B cell (primary cell): Measurements from ENCODE around the gene ZNF507. TPM values are rescaled to one million over a fixed set of nuclear protein-coding genes. Genes with fewer than 3 reads are reported as not detected.

Experiments used
- ATAC-seq: fragments of 200-7000 bp; cut with Tn5 transposase; one replicate; pipeline ENCODE4 v1.10.0; 2021; ENCODE audit warnings: low read depth, mild to moderate bottlenecking, moderate number of reproducible peaks, moderate library complexity
- CTCF ChIA-PET: fragments of 350-600 bp; sonication (Branson Sonifier 250); formaldehyde crosslinking; loops from one replicate; lab custom pipeline; 2021; ENCODE audit warnings: antibody characterized with exemption, inconsistent platforms; lab: Charles Lee
- POLR2A ChIA-PET: fragments of 350-600 bp; sonication (Branson Sonifier 250); formaldehyde crosslinking; loops from one replicate; lab custom pipeline; 2021; ENCODE audit warnings: antibody characterized with exemption; lab: Charles Lee
- DNase-seq: peaks from one replicate; pipeline ENCODE4 v3.0.0; 2013
- H2AFZ ChIP-seq: 2 replicates; pipeline ENCODE4 v1.6.1; 2012; ENCODE audit warnings: mild to moderate bottlenecking, low read depth, low read length; ENCODE audit not compliant: insufficient read depth, poor library complexity, severe bottlenecking
- H3K27ac ChIP-seq, 2 donors: 1 replicate in 1 of 2; 2 replicates in 1 of 2; pipeline ENCODE4 v1.5.1; 2012 to 2013; ENCODE audit warnings: low read length in 2 of 2, mild to moderate bottlenecking in 2 of 2, moderate library complexity in 1 of 2
- H3K27me3 ChIP-seq, 4 experiments: fragments of 200-600 bp in 1 of 4; sonication (generic) in 1 of 4; replicated peaks in 1 of 4; 1 replicate in 2 of 4; 2 replicates in 2 of 4; pipeline versions ENCODE4 v1.6.1 to v1.7.0; 2013 to 2016; ENCODE audit warnings: low read length in 3 of 4, mild to moderate bottlenecking in 2 of 4, mixed read lengths in 1 of 4, moderate library complexity in 1 of 4; ENCODE audit not compliant: insufficient read depth in 4 of 4, control insufficient read depth in 3 of 4; ENCODE audit errors: control extremely low read depth in 1 of 4
- H3K36me3 ChIP-seq, 2 experiments: replicated peaks in 1 of 2; 1 replicate in 1 of 2; 2 replicates in 1 of 2; pipeline versions ENCODE4 v1.6.1 to v1.7.1; 2013; ENCODE audit warnings: low read length in 1 of 2; ENCODE audit not compliant: insufficient read depth in 2 of 2, control insufficient read depth in 1 of 2; ENCODE audit errors: control extremely low read depth in 1 of 2, extremely low read depth in 1 of 2
- H3K4me1 ChIP-seq, 2 donors: fragments of 200-600 bp in 1 of 2; sonication (generic) in 1 of 2; 1 replicate in 1 of 2; 2 replicates in 1 of 2; pipeline versions ENCODE4 v1.5.1 to v1.6.1; 2013 to 2017; ENCODE audit warnings: low read length in 2 of 2; ENCODE audit not compliant: control insufficient read depth in 2 of 2, insufficient read depth in 2 of 2
- H3K4me2 ChIP-seq: replicated peaks from 2 replicates; pipeline ENCODE3; 2012; ENCODE audit warnings: mild to moderate bottlenecking, low read depth, low read length; ENCODE audit not compliant: poor library complexity, severe bottlenecking
- H3K4me3 ChIP-seq, 5 experiments: fragments of 200-600 bp in 1 of 5; sonication (generic) in 1 of 5; 1 replicate in 3 of 5; 2 replicates in 2 of 5; pipeline versions ENCODE4 v1.5.1 to v1.7.0; 2011 to 2016; ENCODE audit warnings: low read length in 4 of 5, mild to moderate bottlenecking in 4 of 5, low read depth in 2 of 5, control low read depth in 1 of 5, moderate library complexity in 1 of 5; ENCODE audit not compliant: insufficient read depth in 1 of 5; ENCODE audit errors: control extremely low read depth in 1 of 5, extremely low read depth in 1 of 5
- H3K79me2 ChIP-seq: fragments of 200-600 bp; sonication (generic); one replicate; pipeline ENCODE4 v1.6.0; 2016; ENCODE audit warnings: low read length; ENCODE audit not compliant: control insufficient read depth, insufficient read depth
- H3K9ac ChIP-seq: fragments of 200-600 bp; sonication (generic); 2 replicates; pipeline ENCODE4 v1.6.1; 2017; ENCODE audit warnings: mild to moderate bottlenecking, low read length, moderate library complexity
- H3K9me3 ChIP-seq, 3 donors: one replicate each; pipeline versions ENCODE4 v1.6.1 to v1.7.1; 2013; ENCODE audit warnings: low read length in 2 of 3; ENCODE audit not compliant: control insufficient read depth in 2 of 3, insufficient read depth in 1 of 3; ENCODE audit errors: control extremely low read depth in 1 of 3
- H4K20me1 ChIP-seq: 2 replicates; pipeline ENCODE4 v1.6.0; 2012; ENCODE audit warnings: mild to moderate bottlenecking, low read length; ENCODE audit not compliant: insufficient read depth, control insufficient read depth, poor library complexity, severe bottlenecking
- H3K27ac Mint-ChIP-seq: one replicate; pipeline ENCODE4 v1.8.0; 2021; ENCODE audit warnings: mixed read lengths
- H3K27me3 Mint-ChIP-seq: one replicate; pipeline ENCODE4 v1.8.0; 2021; ENCODE audit warnings: mixed read lengths
- H3K4me1 Mint-ChIP-seq: one replicate; pipeline ENCODE4 v1.8.0; 2021; ENCODE audit warnings: mixed read lengths
- H3K4me3 Mint-ChIP-seq: one replicate; pipeline ENCODE4 v1.8.0; 2021; ENCODE audit warnings: mixed read lengths
- H3K9me3 Mint-ChIP-seq: one replicate; pipeline ENCODE4 v1.8.0; 2022; ENCODE audit warnings: mixed read lengths; ENCODE audit not compliant: insufficient read depth
- CTCF ChIP-seq: fragments of 200-600 bp; IDR thresholded peaks from one replicate; pipeline ENCODE4 v1.8.0; 2022; ENCODE audit warnings: antibody characterized with exemption, mild to moderate bottlenecking
- EZH2 ChIP-seq: IDR thresholded peaks from 2 replicates; pipeline ENCODE4 v1.6.1; 2012; ENCODE audit warnings: borderline replicate concordance, low read depth, mild to moderate bottlenecking, moderate library complexity, low read length; ENCODE audit not compliant: insufficient read depth, poor library complexity, severe bottlenecking
- WGBS: methylation state at CpG from one replicate; pipeline ENCODE4 v1.1.5; 2013; ENCODE audit warnings: missing lambda C conversion rate; ENCODE audit not compliant: insufficient coverage; 5-methylcytosine and 5-hydroxymethylcytosine counted together
- intact Hi-C: fragments of 100-400 bp; cut with micrococcal nuclease; formaldehyde crosslinking; loops from one replicate; pipeline ENCODE4 v1.10.0; 2022
- polyA plus RNA-seq: library from polyadenylated mRNA; depleted of rRNA; stranded (reverse); fragments of >200 nt; gene quantifications from 2 replicates; pipeline ENCODE4 v1.2.3, GENCODE V29; 2012
- total RNA-seq, 2 donors: library from RNA; stranded (reverse); fragments of 120-200 nt in 1 of 2; gene quantifications; 1 replicate in 1 of 2; 2 replicates in 1 of 2; pipeline versions ENCODE4 v1.2.3 to v1.2.4, GENCODE V29; 2013 to 2022

The ZNF507 gene
- total and polyA plus RNA-seq, 2 donors (not counting 1 experiment from before 2014, with no cell fraction given) = 13.6 to 38.6 TPM

DNA sequence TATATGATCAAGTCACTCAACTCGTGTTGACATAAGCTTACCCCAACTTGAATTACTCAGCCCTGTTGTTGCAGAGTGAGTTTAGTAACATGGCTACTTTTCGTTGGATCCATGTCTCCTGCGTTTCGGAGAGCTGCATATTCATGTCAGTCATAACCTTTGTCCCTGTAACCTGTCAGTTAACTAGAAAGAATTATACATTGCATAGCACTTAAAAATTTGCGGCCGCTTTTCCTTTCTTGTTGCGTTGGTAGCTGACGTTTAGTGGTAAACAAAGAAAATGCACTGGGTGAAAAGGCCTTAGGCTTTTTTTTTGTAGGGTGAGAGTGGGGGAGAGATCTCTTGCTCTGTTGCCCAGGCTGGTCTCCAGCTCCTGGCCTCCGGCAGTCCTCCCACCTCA, 14.2 kb downstream of the ZNF507 start:
- H4K20me1 ChIP-seq = peaks cover 64% of the 10 kb centered on the region
- peaks cover 0 to 1% (median 0%) of the 10 kb centered on the region in 3 donors for H3K9me3 ChIP-seq
- WGBS = no CpG with 5 or more reads among the region's 9 CpGs
- POLR2A ChIA-PET = no interaction called here
- CTCF ChIA-PET = interaction anchor here (2.3 to 2.6 kb wide), 2 partner anchors 19 to 22 kb away, joined by 11 to 12 read pairs; no protein-coding TSS in a partner anchor
- peaks cover 53% of the 10 kb centered on the region for H3K79me2 ChIP-seq
- peaks cover 15 to 80% of the 10 kb centered on the region in 2 experiments for H3K36me3 ChIP-seq
- H3K4me2 ChIP-seq = no peak overlapping the region
- intact Hi-C loops = no loop called here
- no peak overlapping the region for H3K4me3 Mint-ChIP-seq
- H3K4me1 ChIP-seq = peaks cover 13 to 20% of the 10 kb centered on the region in 2 donors
- no peak overlapping the region for H3K27ac Mint-ChIP-seq
- H3K4me3 ChIP-seq = no peak overlapping the region
- no peak overlapping the region for H3K9ac ChIP-seq
- no peak overlapping the region for H3K27ac ChIP-seq
- TF ChIP-seq CTCF (no peak), EZH2 (no peak)
- peaks cover 26% of the 10 kb centered on the region for H3K4me1 Mint-ChIP-seq
- ATAC-seq (no peak), DNase-seq (no peak)
- no peak overlapping the region for H2AFZ ChIP-seq
- H3K9me3 Mint-ChIP-seq = no peaks in the 10 kb centered on the region
- no peaks in the 10 kb centered on the region for H3K27me3 ChIP-seq
- H3K27me3 Mint-ChIP-seq = no peaks in the 10 kb centered on the region

DNA sequence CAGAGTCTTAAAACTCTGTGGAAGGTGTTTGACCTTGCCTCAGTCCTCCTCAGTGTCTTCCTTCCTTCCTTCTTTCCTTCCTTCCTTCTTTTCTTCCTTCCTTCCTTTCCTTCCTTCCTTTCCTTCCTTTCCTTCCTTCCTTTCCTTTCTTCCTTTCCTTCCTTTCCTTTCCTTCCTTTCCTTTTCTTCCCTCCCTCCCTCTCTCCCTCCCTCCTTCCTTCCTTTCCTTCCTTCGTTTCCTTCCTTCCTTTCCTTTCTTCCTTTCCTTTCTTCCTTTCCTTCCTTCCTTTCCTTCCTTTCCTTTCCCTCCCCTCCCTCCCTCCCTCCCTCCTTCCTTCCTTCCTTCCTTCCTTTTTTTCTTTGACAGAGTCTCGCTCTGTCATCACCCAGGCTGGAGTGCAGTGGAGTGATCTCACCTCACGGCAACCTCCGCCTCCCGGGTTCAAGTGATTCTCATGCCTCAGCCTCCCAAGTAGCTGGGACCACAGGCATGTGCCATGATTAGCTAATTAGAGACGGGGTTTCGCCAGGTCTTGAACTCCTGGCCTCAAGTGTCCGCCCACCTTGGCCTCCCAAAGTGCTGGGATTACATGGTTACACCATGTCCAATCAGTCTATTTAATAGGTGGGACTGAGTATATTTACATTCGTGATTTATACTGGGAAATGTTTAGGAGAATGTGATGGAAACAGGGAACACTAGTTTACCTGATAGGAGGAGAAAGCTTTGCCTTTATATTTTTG, 16.3 kb downstream of the ZNF507 start:
- H3K9me3 Mint-ChIP-seq = no peaks in the 10 kb centered on the region
- H3K36me3 ChIP-seq = peaks cover 15 to 91% of the 10 kb centered on the region in 2 experiments
- no peak overlapping the region for H2AFZ ChIP-seq
- H3K4me1 Mint-ChIP-seq = peaks cover 13% of the 10 kb centered on the region
- H3K27ac Mint-ChIP-seq = no peak overlapping the region
- no peak overlapping the region for H3K4me3 Mint-ChIP-seq
- no peak for ATAC-seq
- H4K20me1 ChIP-seq = peaks cover 72% of the 10 kb centered on the region
- ChIA-PET POLR2A (no interaction called here), CTCF (no interaction called here)
- no peak overlapping the region for H3K4me2 ChIP-seq
- intact Hi-C loops = no loop called here
- no peak overlapping the region for H3K4me3 ChIP-seq
- H3K27me3 ChIP-seq = no peaks in the 10 kb centered on the region
- H3K9me3 ChIP-seq = peaks cover 0 to 1% (median 0%) of the 10 kb centered on the region in 3 donors
- 96% methylated on average over 6 of the region's 9 CpGs for WGBS
- no peak overlapping the region for H3K9ac ChIP-seq
- H3K79me2 ChIP-seq = peaks cover 64% of the 10 kb centered on the region
- no peaks in the 10 kb centered on the region for H3K27me3 Mint-ChIP-seq
- peaks cover under 1 to 3% of the 10 kb centered on the region in 2 donors for H3K4me1 ChIP-seq
- DNase-seq = no peak
- no peak overlapping the region for H3K27ac ChIP-seq
- TF ChIP-seq CTCF (no peak), EZH2 (no peak)
